ENCODE measurements around the gene ADAMTS15. TPM values are rescaled to one million over a fixed set of nuclear protein-coding genes. Genes with fewer than 3 reads are reported as not detected.

Gene ADAMTS15
- total RNA-seq, 1 donor from 2014 or later, result 22.0 TPM

DNA sequence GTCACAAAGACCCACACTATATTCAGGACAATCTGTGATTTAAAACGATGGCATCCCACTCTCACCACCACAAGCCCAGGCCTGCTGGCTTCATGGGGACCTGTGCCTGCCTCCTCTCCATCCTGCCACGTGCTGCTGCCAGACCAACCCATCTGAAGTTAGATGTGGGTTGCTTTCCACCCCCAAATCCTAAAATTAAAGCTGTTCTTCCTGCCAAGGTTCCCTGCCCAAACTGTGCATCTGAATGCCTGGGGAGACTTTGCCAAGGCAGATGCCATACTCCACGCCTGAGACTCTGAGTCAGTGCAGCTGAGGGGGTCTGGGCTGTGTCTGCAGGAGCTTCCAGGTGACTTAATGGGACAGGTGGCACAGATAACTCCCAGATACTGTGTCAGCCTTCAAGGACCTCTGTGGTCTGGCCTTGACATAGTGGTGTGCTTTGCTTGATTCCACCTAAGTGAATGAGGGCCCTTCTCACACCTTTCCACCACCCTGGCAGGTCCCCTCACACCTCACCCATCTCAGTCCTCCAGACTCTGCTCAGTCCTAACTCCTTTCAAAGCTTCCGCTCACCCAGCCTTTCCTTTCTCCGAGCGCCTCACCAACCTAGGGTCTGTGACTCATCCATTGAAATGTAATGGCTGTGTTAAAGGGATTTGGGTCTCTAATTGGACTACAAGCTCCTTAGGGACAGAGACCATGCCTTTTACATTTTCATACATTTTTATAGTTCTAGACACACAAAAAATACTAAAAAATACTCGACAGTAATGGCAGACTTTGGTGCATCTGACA is 38.7 kb upstream of the ADAMTS15 start:
- Mint-ChIP-seq H3K27me3 (peaks cover 44% of the 10 kb centered on the region), H3K27ac (no peak overlapping the region), H3K4me1 (ENCODE audit: unreplicated experiment) (peaks cover 6% of the 10 kb centered on the region), H3K4me3 (no peak overlapping the region), H3K9me3 (no peaks in the 10 kb centered on the region), H3K36me3 (no peaks in the 10 kb centered on the region)
- TF ChIP-seq, protein P1, sequence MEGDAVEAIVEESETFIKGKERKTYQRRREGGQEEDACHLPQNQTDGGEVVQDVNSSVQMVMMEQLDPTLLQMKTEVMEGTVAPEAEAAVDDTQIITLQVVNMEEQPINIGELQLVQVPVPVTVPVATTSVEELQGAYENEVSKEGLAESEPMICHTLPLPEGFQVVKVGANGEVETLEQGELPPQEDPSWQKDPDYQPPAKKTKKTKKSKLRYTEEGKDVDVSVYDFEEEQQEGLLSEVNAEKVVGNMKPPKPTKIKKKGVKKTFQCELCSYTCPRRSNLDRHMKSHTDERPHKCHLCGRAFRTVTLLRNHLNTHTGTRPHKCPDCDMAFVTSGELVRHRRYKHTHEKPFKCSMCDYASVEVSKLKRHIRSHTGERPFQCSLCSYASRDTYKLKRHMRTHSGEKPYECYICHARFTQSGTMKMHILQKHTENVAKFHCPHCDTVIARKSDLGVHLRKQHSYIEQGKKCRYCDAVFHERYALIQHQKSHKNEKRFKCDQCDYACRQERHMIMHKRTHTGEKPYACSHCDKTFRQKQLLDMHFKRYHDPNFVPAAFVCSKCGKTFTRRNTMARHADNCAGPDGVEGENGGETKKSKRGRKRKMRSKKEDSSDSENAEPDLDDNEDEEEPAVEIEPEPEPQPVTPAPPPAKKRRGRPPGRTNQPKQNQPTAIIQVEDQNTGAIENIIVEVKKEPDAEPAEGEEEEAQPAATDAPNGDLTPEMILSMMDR (conservative IDR thresholded peaks at IDR 0.05), result no peak
- no peak for DNase-seq (ENCODE audit: extremely low spot score, unreplicated experiment)

DNA sequence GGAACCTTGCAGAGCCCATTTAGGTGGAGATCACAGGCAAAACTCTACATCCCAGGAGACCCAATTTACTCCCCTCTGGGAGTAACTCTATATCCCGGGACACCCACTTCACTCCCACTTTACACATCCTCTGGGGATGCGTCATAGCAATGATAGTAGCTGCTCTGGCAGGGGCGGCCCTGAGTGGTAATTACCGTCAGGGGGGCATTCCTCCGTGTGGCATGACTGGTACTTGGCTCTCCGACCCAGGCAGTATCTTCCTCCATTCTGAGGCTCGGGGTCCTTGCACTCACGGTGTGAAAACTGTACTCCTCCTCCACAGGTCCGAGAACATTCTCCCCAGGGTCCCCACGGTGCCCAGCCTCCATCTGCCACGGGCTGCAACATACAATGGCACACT is 37.2 kb upstream of the ADAMTS15 start:
- Mint-ChIP-seq H3K27ac (no peak overlapping the region), H3K27me3 (peaks cover 51% of the 10 kb centered on the region), H3K4me1 (ENCODE audit: unreplicated experiment) (peaks cover 6% of the 10 kb centered on the region), H3K36me3 (no peaks in the 10 kb centered on the region), H3K4me3 (no peak overlapping the region), H3K9me3 (no peaks in the 10 kb centered on the region)
- no peak for DNase-seq (ENCODE audit: extremely low spot score, unreplicated experiment)
- TF ChIP-seq, protein P1 (conservative IDR thresholded peaks at IDR 0.05), result no peak

DNA sequence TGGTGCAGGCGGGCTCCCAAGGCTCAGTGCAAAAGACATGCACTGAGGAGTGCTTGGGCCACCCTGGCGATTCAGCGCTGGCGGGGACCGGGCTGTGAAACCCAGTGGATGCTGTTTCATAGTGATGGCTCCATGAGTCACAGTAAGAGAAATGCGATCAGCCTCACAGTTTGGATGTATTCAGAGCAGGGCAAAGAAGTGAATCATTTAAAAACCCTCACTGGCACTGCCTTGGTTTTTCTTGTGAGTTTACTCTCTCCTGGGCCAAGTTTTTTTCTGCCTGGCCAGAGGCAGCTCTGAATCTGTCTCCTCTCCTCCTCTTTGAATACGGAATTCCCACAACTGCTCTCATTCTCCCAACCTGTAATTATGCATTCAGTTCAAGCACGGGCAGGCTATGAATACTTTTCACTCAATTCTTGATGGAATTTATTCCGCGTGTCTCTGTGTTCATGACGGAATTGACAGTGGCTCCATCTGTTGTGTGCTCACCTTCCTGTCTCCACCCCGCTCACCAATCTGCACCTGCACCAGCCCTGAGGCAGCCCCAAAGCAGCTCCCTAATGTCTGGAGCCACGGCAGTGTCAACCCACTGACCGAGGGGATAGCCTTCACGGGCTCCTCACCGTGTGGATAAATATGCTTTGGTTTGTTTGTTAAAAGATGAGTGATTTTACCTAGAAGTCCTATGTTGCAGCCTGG is 34.9 kb upstream of the ADAMTS15 start:
- Mint-ChIP-seq H3K9me3 (no peaks in the 10 kb centered on the region), H3K27me3 (peaks cover 49% of the 10 kb centered on the region), H3K27ac (no peak overlapping the region), H3K4me1 (ENCODE audit: unreplicated experiment) (peaks cover 6% of the 10 kb centered on the region), H3K36me3 (no peaks in the 10 kb centered on the region), H3K4me3 (no peak overlapping the region)
- DNase-seq (ENCODE audit: extremely low spot score, unreplicated experiment), result no peak
- TF ChIP-seq, protein P1 (conservative IDR thresholded peaks at IDR 0.05), result no peak

DNA sequence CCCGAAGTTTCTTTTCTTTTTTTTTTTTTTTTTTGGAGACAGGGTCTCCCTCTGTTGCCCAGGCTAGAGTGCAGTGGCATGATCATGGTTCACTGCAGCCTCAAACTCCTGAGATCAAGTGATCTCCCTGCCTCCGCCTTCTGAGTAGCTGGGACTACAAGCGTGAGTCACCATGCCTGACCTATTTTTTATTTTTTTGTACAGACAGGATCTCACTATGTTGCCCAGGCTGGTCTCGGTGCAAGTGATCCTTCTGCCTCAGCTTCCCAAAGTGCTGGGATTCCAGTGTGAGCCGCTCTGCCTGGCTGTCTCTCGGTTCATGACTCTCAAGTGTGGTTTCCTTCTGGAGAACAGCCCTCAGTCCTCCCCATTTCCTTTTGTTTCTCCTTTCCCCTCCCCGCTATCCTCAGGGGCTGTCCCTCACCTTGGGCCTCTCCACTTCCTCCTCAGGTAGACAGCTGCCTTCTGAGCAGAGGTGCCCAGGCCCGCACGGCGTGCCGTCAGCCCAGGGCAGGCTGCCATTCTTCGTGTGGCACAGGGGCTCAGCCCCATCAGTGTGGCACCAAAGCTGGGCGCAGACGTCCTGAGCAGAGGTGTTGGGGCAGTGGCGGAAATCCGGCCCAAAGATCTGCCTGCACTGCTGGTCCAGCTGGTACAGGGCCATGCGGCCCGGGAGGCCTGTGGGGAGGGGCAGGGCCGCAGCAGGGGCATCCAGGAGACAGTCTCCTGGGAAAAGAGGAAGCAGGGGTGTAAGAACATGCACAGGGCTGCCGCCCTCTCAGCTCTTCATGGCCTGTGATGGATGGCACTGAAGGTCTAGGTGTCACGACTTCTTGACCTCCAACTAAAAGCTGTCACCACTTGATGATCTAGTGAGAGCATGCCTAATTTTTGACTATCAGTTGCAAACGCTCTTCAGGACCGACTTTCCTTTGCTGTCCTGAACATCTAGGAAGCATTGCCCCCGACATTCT is 34.1 kb upstream of the ADAMTS15 start:
- Mint-ChIP-seq H3K27ac (no peak overlapping the region), H3K27me3 (peaks cover 43% of the 10 kb centered on the region), H3K4me3 (no peak overlapping the region), H3K4me1 (ENCODE audit: unreplicated experiment) (peaks cover 6% of the 10 kb centered on the region), H3K36me3 (no peaks in the 10 kb centered on the region), H3K9me3 (no peaks in the 10 kb centered on the region)
- DNase-seq (ENCODE audit: extremely low spot score, unreplicated experiment), result no peak
- TF ChIP-seq, protein P1 (conservative IDR thresholded peaks at IDR 0.05), result no peak

DNA sequence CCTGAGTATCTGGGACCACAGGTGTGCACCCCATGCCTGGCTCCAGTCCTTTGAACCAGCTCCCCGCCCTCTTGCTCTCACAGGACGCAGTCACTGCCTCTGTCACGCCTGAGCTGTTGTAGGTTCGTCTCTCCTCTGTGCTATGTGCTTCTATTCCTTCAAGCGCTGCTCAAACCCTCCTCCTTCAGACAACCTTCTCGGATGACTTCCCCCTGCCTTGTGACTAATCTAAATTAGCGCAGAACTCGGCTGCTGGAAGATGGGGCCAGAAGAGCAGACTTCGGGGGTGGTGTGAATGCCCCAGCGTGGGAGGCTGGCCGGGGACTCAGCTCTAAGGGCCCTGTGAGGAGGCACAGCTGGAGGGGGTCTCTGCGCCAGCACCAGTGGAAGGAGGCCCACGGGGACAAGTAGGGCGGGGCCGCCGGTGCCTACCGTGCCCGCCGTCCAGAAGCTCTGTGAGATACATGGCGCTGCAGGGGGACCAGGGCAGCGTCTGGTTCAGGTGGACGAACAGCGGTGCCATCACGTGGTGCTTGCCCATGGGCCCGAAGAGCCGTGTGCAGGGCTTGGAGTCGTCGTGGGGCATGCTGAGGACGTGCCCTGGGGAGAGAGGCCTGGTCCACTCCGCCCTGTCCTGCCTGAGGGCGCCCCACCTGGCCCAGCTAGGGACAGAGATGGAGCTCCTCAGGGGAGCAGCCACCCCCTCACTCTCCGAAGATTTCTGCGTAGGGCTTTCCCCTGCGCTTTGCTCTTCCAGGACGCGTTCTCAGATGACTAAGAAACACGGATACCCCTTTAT is 32.5 kb upstream of the ADAMTS15 start:
- Mint-ChIP-seq H3K27ac (no peak overlapping the region), H3K4me1 (ENCODE audit: unreplicated experiment) (peaks cover 9% of the 10 kb centered on the region), H3K9me3 (no peaks in the 10 kb centered on the region), H3K4me3 (no peak overlapping the region), H3K27me3 (peaks cover 34% of the 10 kb centered on the region), H3K36me3 (no peaks in the 10 kb centered on the region)
- no peak for DNase-seq (ENCODE audit: extremely low spot score, unreplicated experiment)
- TF ChIP-seq, protein P1 (conservative IDR thresholded peaks at IDR 0.05), result no peak

Data from type B pancreatic cell (in vitro differentiated cells).